Stomach (tissue), 4 donors: Measurements from ENCODE around the gene MLXIP.

Experiments
- POLR2A ChIP-seq, 4 donors: fragments of 450-650 bp; IDR thresholded peaks; one replicate each; pipeline ENCODE4 v1.6.1; 2016; ENCODE audit warnings: antibody characterized with exemption in 4 of 4, control low read depth in 2 of 4, mild to moderate bottlenecking in 1 of 4, moderate library complexity in 1 of 4
- TF ChIP-seq, protein P1 (sequence below), 7 experiments: fragments of 450-650 bp in 4 of 7; fragments of 200-600 bp in 3 of 7; sonication (generic) in 3 of 7; IDR thresholded peaks; one replicate each; pipeline ENCODE4 v1.5.1; 2016 to 2019; ENCODE audit warnings: antibody characterized with exemption in 7 of 7, control low read depth in 2 of 7, mild to moderate bottlenecking in 1 of 7

GRCh38 chr12:122106843-122107242 lies 28.3 kb downstream of the MLXIP start:
- no peak for TF ChIP-seq POLR2A (IDR thresholded peaks at IDR 0.05)
- TF ChIP-seq, protein P1, sequence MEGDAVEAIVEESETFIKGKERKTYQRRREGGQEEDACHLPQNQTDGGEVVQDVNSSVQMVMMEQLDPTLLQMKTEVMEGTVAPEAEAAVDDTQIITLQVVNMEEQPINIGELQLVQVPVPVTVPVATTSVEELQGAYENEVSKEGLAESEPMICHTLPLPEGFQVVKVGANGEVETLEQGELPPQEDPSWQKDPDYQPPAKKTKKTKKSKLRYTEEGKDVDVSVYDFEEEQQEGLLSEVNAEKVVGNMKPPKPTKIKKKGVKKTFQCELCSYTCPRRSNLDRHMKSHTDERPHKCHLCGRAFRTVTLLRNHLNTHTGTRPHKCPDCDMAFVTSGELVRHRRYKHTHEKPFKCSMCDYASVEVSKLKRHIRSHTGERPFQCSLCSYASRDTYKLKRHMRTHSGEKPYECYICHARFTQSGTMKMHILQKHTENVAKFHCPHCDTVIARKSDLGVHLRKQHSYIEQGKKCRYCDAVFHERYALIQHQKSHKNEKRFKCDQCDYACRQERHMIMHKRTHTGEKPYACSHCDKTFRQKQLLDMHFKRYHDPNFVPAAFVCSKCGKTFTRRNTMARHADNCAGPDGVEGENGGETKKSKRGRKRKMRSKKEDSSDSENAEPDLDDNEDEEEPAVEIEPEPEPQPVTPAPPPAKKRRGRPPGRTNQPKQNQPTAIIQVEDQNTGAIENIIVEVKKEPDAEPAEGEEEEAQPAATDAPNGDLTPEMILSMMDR (IDR thresholded peaks at IDR 0.05): no peak
